Right renal cortex interstitium (tissue), 3 donors: ENCODE measurements around the gene BACH2. TPM values are rescaled to one million over a fixed set of nuclear protein-coding genes. Genes with fewer than 3 reads are reported as not detected.
"Not testable (repeated sequence)": the region's sequence is repeated elsewhere in the genome, so short reads cannot be mapped to it uniquely, and the experiment has no call there.

Experiments used
- DNase-seq, 3 donors: peaks; one replicate each; pipeline ENCODE4 v3.0.0-alpha.2; 2013; ENCODE audit warnings: low read depth in 3 of 3, low spot score in 2 of 3
- polyA plus RNA-seq, 3 donors: library from polyadenylated mRNA; unstranded; fragments of 120-200 nt; gene quantifications; one replicate each; pipeline ENCODE4 v1.2.1, GENCODE V29; 2013; ENCODE audit not compliant: insufficient read length in 3 of 3

The BACH2 gene
- polyA plus RNA-seq, 3 donors: 9.1 to 11.3 (median 10.0) TPM

DNA sequence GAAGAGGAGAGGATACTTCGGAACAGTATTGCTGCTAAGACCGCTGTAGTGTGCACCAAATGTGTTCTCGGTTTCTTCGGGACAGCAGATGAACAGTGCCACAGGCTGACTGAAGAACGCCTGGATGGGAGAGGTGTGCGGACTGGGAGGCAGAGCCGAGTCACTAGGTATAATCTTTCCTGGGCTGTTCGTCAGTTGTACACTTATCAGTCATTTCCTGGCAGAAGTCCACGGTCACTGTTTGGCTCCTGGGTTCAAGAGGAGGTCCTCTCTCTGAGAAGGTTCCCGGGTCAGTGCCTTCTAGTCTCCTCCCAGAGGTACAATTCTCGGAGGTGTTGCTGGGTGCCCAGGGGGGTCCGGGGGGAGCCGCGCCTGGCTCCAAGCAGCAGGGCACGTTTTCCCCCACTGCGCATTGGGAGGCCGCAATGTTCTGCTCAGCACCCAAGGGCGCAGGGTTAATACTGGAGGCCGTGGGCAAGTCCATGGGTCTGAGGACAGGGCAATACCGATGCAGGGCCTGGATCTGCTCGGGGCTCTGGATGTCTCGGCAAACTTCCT, 364.3 kb downstream of the BACH2 start:
- DNase-seq: no peak

GRCh38 chr6:89930789-89931188, 365.9 kb downstream of the BACH2 start:
- DNase-seq: no peak

- no peak for DNase-seq
These were observed 368.0 kb downstream of the BACH2 start for GRCh38 chr6:89928604-89929003.

GRCh38 chr6:89927791-89928550, 368.7 kb downstream of the BACH2 start:
- DNase-seq: no peak

DNA sequence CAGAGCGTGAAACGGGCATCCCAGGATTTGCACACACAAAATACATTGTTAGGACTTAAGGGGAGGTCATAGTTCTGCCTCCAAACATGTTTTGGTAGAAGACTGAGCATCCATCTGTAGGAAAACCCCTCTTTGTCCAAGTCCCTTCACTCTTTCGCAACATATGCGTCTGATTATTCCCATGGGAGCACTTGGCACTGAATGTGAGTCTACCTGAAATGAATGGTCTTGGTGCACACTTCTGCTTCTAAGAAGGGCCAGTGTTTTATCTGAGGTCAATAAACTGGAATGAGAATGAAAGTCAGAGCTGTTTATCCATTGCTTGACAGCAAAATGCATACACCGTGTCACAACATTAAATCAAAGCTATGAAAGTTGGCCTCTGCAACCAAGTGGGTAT, 369.4 kb downstream of the BACH2 start:
- DNase-seq: no peak

DNA sequence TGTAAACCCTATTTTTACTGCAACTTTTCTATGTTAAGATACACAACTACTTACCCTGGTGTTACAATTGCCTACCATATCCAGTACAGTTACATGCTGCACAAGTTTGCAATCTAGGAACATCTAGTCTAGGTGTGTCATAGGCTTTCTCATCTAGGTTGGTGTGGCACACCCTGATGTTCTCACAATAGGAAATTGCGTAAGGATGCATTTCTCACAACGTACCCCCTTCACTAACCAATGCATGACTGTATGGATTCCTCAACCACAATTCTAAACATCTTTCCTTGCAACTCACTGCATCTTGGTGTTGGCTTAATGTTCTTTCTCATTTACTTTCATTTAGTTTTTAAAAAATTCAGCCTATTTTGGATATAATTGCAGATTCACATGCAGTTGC, 370.8 kb downstream of the BACH2 start:
- DNase-seq: no peak

GRCh38 chr6:89924231-89924630, 372.4 kb downstream of the BACH2 start:
- DNase-seq: no peak

DNA sequence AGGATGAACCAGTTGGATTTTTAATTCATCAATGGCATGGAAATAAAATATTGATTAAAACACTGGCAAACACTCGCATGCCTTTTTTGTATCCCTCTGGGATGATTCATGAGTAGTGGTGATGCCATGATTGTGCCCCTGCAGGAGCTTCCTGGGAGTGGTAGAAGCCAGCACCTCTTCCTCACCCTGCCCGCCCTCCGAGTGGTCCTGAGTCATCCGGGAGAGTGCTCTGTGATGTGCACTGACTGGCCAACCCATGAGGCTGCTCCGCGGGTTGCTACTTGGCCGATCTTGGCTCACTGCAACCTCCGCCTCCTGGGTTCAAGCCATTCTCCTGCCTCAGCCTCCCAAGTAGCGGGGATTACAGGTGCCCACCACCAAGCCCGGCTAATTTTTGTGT, 375.0 kb downstream of the BACH2 start:
- DNase-seq: no peak

GRCh38 chr6:89921197-89921596, 375.4 kb downstream of the BACH2 start:
- no peak for DNase-seq

- DNase-seq: no peak
These were observed 378.8 kb downstream of the BACH2 start for GRCh38 chr6:89917801-89918366.

DNA sequence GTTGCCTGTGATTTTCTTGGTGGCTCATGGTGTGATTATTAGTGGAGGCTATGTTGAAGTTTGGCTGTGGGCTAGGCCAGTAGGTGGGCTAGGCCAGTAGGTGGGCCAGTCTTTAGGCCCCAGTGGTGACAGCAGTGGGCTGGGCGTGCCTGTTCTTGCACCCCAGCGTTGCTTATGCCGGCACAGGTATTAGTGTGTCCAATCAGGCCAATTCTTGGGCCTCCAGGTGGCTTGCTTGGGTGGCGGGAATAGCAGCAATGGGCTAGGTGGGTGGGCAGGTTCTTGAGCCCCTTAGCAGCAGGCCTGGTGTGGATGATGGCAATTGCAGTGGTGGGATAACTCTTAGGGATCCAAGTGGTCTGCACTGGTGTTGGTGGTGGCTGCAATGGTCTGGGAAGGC, 379.4 kb downstream of the BACH2 start:
- no peak for DNase-seq

- DNase-seq: no peak
These were observed 380.3 kb downstream of the BACH2 start for GRCh38 chr6:89916136-89916920.

- no peak for DNase-seq
These were observed 385.8 kb downstream of the BACH2 start for GRCh38 chr6:89910902-89911240.

DNA sequence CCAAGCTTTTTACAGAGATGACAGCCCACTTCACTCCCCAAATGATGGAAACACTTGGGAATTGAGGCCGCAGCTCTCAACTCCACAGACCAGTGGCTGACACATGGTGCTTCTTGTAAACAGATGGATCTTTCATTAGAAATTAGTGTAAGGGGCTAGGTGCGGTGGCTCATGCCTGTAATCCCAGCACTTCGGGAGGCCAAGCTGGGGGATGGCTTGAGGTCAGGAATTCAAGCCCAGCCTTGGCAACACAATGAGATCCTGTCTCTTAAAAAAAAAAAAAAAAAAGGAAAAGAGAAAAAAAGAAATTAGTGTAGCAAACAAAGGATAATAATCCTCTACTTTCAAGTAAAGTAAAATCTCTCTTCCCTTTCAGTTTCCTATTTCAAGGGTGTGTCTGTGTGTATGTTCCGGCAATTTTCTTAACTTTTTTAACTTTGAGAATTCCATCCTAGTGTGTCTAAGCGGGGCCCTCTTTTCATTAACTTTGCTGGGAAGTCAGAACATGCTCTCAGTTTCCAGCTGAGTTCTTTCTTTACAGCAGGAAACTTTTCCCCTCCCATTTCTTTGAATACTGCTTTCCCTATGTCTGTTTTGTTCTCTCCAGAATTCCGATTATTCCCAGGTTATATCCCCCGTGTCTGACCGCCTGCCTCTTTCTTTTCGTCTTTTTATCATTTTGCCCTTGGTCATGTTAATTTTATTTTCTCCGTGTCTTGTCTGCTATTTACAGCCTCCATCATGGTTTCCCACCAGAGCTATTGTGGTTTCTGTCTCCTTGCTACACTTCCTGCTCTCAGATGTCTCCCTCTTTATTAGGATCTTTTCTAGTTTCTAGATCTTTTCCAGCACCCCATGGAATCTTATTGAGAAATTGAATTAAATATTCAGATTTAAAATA, 386.4 kb downstream of the BACH2 start:
- DNase-seq: not testable (repeated sequence)

DNA sequence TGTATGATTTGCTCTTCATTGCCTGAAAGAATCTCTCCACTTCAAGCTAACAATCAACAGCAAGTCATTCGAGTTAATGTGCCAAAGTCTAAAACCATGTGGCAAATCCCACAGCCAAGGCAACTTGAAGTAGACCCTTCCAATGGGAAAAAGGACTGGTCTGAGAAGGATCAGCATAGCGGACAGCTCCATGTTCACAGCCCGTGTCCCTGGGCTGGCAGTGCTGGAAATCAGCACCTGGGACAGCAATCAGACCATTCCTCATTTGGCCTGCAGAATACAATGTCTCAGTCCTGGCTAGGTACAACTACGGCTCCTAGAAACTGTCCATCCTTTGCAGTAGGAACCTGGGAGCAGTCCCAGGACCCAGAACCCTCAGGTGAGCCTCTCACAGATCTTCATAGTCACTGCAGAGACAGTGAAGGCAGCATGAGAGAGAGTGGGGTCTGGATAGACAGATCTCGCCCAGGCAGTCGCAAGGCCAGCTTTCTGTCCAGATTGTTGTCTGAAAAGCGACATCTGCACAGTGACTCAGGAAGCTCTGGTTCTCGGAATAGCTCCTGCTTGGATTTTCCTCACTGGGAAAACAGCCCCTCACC, 401.3 kb downstream of the BACH2 start:
- peak; percentile 57 to 75 (median 63) for DNase-seq

- no peak for DNase-seq
These were observed 402.5 kb downstream of the BACH2 start, which contains the start of gene GJA10 for GRCh38 chr6:89894169-89894568. Gene GJA10, plus strand, starts transcription at chr6:89894469. Its CDS starts 0 bp downstream, at chr6:89894469.

DNA sequence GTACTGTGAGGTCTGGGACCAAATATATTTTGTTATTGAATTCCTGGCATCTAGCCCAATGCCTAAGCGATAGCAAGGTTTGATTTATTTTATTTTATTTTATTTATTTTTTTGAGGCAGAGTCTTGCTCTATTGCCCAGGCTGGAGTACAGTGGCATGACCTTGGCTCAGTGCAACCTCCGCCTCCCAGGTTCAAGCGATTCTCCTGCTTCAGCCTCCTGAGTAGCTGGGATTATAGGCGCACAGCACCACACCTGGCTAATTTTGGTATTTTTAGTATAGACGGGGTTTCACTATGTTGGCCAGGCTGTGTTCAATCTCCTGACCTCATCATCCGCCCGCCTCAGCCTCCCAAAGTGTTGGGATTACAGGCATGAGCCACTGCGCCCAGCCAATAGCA, 404.1 kb downstream of the BACH2 start:
- DNase-seq: not testable (repeated sequence)

- DNase-seq: not testable (repeated sequence)
These were observed 405.7 kb downstream of the BACH2 start for GRCh38 chr6:89890845-89891528.

DNA sequence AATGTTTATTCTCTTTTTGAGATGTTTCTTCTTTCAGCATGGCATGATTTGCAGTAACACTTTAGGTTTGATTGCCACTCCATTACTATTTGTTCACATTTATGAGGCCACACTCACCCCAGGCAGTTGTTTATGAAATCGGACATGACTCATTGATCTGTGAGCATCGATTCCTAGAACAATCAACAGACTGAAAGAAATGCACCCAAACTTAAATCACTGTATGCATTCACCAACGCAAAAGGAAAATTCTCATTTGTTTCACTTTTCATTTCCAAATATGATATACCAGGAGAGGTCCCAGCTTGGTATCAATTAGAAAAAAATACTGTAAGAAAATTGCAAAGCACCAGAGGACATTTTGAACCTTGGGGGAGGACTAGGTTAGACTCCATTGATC, 407.8 kb downstream of the BACH2 start:
- no peak for DNase-seq
